ENCODE measurements around the gene ACLY.
A peak's percentile ranks its signal among the peaks of the same experiment; 100 is the strongest.
"Not testable (repeated sequence)": the region's sequence is repeated elsewhere in the genome, so short reads cannot be mapped to it uniquely, and the experiment has no call there.

The ACLY gene

GRCh38 chr17:41835800-41836549, 82.8 kb downstream of the ACLY start, which contains the start of gene NT5C3B:
Gene NT5C3B (minus strand): TSS chr17:41836232. CDS start chr17:41836193, 39 bp downstream.
- DNase-seq (ENCODE audit: low read depth in 2 of 2): peak in 1 of 2 donors; percentile 39

GRCh38 chr17:41835214-41835799, 83.4 kb downstream of the ACLY start:
- DNase-seq (ENCODE audit: low read depth in 2 of 2): no peak

GRCh38 chr17:41829961-41830360, 88.8 kb downstream of the ACLY start:
- DNase-seq (ENCODE audit: low read depth in 2 of 2): not testable (repeated sequence)

- DNase-seq (ENCODE audit: low read depth in 2 of 2): no peak
Measured at GRCh38 chr17:41825175-41825845, 93.4 kb downstream of the ACLY start.

DNA sequence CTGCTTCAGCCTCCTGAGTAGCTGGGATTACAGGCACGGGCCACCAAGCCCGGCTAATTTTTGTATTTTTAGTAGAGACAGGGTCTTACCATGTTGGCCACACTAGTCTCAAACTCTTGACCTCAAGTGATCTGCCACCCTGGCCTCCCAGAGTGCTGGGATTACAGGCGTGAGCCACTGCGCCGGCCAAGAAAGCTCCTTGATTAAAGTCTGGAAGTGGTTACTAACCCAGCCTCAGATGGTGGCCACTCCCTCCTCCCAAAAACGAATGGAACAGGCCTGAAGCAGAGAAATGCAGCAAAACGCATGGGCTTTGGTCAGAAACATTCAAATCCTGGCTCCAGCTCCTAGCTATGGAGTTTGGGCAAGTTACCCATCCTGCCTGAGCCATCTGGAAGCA, 94.7 kb downstream of the ACLY start:
- DNase-seq (ENCODE audit: low read depth in 2 of 2): no peak

- no peak for DNase-seq (ENCODE audit: low read depth in 2 of 2)
Measured at GRCh38 chr17:41823580-41823979, 95.2 kb downstream of the ACLY start.

DNA sequence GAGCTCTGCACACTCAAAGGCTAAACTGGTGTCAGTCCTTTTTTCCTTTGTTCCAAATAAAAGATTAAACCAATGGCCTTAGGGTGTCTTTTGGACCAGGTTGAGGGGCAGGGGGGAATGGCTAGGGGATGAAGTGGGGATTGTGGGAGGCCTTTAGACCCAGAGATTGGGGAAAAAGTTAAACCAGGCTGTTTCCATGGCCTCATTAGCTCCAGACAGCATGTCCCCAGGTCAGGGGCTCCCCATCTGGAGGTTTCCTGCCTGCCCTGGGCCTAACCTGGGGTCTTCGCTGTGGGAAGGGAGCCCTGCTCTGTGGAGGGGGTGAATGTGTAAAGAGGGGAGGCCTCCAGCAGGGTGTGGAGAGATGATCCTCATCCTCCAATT, 95.6 kb downstream of the ACLY start:
- DNase-seq (ENCODE audit: low read depth in 2 of 2): no peak

DNA sequence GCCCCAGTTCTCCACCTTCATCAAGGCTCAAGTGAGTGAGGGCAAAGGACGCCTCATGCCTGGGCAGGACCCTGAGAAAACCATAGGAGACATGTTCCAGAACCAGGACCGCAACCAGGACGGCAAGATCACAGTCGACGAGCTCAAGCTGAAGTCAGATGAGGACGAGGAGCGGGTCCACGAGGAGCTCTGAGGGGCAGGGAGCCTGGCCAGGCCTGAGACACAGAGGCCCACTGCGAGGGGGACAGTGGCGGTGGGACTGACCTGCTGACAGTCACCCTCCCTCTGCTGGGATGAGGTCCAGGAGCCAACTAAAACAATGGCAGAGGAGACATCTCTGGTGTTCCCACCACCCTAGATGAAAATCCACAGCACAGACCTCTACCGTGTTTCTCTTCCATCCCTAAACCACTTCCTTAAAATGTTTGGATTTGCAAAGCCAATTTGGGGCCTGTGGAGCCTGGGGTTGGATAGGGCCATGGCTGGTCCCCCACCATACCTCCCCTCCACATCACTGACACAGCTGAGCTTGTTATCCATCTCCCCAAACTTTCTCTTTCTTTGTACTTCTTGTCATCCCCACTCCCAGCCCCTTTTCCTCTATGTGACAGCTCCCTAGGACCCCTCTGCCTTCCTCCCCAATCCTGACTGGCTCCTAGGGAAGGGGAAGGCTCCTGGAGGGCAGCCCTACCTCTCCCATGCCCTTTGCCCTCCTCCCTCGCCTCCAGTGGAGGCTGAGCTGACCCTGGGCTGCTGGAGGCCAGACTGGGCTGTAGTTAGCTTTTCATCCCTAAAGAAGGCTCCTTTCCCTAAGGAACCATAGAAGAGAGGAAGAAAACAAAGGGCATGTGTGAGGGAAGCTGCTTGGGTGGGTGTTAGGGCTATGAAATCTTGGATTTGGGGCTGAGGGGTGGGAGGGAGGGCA, 96.3 kb downstream of the ACLY start:
- no peak for DNase-seq (ENCODE audit: low read depth in 2 of 2)

DNA sequence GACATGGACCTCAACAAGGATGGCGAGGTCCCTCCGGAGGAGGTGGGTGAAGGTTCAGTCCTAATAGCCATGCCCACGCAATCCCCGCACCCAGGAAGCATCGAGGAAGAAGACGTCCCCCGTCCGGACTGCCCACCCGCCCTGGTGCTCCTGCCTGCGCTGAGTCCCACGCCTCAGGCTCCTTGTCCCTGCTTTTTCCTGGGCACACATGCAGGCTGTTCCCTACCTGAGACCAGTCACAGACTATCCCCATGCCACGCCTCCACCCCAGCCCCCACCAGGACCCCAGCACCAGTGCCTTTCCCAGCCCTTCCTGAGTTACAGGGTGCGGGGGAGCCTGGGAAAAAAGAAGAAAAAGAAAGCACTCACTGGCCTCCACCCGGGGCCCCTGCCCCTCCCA, 97.0 kb downstream of the ACLY start:
- no peak for DNase-seq (ENCODE audit: low read depth in 2 of 2)

DNA sequence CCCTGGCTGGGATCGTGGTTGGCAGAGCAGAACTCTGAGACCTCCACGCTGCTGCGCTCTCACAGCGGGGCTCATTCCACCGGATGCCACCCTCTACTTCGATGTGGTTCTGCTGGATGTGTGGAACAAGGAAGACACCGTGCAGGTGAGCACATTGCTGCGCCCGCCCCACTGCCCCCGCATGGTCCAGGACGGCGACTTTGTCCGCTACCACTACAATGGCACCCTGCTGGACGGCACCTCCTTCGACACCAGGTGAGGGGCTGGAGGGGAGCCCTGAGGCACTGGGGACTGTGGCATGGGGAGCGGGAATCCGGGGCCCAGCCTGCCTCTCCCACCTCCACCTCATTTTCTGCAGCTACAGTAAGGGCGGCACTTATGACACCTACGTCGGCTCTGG, 100.7 kb downstream of the ACLY start:
- DNase-seq (ENCODE audit: low read depth in 2 of 2): no peak

Measured in stimulated activated CD4-positive, alpha-beta T cell treated with anti-CD3 and anti-CD28 coated beads, Interleukin-15, amount 100 ng/mL, for 48 hours (primary cell).